ENCODE data around the gene XXYLT1. TPM values are rescaled to one million over a fixed set of nuclear protein-coding genes. Genes with fewer than 3 reads are reported as not detected.

Gene XXYLT1
- total and polyA plus RNA-seq, 9 of the 15 experiments (the other 6 are each of a cell fraction or from before 2014, with no cell fraction given) = 1.9 to 18.9 (median 15.0) TPM

GRCh38 chr3:195150181-195151118 is 120.5 kb downstream of the XXYLT1 start (continued):
- TF ChIP-seq RHOXF2B (CRISPR knock-in tag; conservative IDR thresholded peaks at IDR 0.05) = no peak
- no peak for TF ChIP-seq RERE (CRISPR knock-in tag; IDR thresholded peaks at IDR 0.05; ENCODE audit: borderline replicate concordance)
- TF ChIP-seq MAFF (IDR thresholded peaks at IDR 0.05; ENCODE audit: low read length) = no peak
- TF ChIP-seq POLR2A (conservative IDR thresholded peaks at IDR 0.05) = peak; percentile 73
- TF ChIP-seq FOXJ3 (CRISPR knock-in tag; IDR thresholded peaks at IDR 0.05) = no peak
- peak; percentile 32; the same call in 1 of the 2 replicates for TF ChIP-seq PKNOX1 (IDR thresholded peaks at IDR 0.05)
- TF ChIP-seq ZNF644 (tag; IDR thresholded peaks at IDR 0.05; ENCODE audit: low read depth) = 0 out of 2 replicates have a peak, but pooled peaks have one; percentile 33
- TF ChIP-seq MEF2A (IDR thresholded peaks at IDR 0.05; ENCODE audit: control insufficient read depth, low read depth, low read length) = peak; percentile 44; the same call in 1 of the 2 replicates
- TF ChIP-seq ZNF407 (IDR thresholded peaks at IDR 0.05; ENCODE audit: low read depth) = 0 out of 2 replicates have a peak, but pooled peaks have one; percentile 54
- no peak for TF ChIP-seq ZNF232 (CRISPR knock-in tag; IDR thresholded peaks at IDR 0.05)
- no peak for TF ChIP-seq SAFB2 (IDR thresholded peaks at IDR 0.05; ENCODE audit: borderline replicate concordance, low read depth, low read length, severe bottlenecking)
- peak; percentile 96 for TF ChIP-seq CBX1 (IDR thresholded peaks at IDR 0.05; ENCODE audit: low read depth)

All from K562 (cell line).